ENCODE results near the gene MBP.

The MBP gene

DNA sequence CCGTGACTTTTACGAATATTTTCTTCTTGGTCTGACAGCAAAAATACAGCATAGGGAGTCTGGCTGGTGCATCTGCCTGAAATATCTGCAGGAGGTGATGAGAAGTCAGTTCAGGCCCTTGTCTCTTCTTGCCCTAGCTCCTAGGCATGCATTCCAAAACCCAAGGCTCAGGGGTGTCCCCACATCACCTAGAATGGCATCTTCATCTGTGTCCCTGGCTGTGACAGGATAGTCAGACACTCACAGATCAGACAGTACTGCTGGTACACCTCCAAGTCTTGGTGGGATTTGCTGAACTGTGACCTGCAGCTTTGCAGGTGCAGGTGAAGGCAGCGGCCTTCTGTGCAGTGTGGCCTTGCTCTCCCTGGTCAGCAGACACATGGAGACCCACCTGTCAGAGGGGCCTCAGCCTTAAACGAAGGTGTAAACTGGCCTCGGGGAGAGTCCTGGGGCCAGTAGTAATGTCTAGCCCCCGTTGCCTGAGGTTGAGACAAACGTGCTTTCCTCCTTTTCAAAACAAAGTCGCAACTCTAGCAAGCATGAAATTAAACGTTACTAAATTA lies 42.8 kb downstream of the MBP start:
- TF ChIP-seq, protein P1, sequence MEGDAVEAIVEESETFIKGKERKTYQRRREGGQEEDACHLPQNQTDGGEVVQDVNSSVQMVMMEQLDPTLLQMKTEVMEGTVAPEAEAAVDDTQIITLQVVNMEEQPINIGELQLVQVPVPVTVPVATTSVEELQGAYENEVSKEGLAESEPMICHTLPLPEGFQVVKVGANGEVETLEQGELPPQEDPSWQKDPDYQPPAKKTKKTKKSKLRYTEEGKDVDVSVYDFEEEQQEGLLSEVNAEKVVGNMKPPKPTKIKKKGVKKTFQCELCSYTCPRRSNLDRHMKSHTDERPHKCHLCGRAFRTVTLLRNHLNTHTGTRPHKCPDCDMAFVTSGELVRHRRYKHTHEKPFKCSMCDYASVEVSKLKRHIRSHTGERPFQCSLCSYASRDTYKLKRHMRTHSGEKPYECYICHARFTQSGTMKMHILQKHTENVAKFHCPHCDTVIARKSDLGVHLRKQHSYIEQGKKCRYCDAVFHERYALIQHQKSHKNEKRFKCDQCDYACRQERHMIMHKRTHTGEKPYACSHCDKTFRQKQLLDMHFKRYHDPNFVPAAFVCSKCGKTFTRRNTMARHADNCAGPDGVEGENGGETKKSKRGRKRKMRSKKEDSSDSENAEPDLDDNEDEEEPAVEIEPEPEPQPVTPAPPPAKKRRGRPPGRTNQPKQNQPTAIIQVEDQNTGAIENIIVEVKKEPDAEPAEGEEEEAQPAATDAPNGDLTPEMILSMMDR (conservative IDR thresholded peaks at IDR 0.05) = no peak
- peak overlapping the region; percentile 29; the same call in 1 of the 2 replicates for H3K27ac ChIP-seq

DNA sequence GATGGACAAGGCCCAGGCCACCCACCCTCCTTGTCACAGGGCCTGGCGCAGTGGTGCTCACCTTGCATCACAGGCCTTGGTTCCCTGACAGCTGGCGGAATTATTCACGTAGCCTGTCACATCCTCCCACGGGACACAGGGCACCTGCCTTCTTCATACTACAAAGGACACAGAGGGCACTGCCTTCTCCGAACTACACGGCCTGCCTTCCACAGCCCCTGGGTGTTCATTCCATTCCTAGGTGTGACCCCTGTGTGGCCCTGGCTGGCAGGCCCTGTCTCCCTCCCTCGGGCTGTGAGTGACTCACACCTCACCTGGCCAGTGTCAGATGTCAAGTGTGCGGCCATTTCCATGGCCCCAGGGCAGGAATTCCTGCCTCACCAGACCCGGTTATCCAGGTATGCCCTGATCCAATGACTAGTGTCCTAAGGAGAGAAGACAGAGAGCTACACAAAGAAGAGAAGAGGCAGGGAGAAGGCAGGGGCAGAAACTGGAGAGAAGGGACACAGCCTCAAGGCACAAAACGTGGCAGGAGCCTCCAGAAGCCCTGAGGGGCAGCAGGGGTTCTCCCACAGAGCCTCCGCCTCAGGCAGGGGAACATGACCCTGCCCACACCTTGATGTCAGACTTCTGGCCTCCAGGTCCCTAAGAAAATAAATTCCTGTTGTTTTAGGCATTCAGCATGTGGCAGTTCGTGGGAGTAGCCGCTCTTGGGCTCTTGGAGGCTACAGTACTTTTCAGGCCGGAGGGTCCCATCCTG lies 43.4 kb downstream of the MBP start:
- TF ChIP-seq, protein P1 (conservative IDR thresholded peaks at IDR 0.05) = no peak
- H3K27ac ChIP-seq = peak overlapping the region; percentile 29; the same call in 1 of the 2 replicates

DNA sequence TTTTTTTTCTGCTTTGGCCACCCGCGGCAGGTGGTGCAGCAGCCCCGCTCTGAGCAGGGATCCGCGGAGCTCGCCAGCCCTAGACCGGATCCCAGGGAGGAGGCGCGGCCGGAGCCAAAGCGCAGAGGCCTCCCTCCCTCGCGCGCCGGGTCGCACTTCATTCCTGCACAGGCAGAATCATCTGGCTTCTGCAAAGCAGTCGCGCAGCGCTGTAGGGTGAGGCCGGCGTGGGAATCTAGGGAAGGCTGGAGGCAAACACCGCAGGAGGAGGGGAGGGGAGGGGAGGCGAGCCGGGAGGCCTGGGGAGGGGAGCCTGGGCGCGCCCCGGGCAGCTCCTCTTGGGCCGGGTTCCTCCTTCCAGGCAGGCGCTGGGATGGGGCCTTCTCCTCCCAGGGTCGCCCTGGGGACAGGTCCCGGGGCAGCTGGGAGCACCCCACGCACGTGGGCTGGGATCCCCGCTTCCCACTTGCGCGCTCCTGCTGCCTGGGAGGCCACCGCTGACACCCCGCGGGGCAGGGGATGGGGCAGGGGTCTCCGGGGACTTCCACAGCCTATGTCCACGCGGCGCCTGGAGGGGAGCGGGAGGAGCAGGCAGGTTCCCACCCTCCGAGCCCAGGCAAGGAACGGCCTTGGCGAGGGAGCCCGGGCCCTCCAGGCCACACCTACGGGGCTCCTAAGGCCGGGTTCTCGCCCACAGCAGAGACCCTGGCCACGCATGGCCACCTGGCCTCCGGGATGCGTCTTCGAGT lies 45.0 kb downstream of the MBP start:
- TF ChIP-seq, protein P1 (conservative IDR thresholded peaks at IDR 0.05) = no peak
- no peak overlapping the region for H3K27ac ChIP-seq

DNA sequence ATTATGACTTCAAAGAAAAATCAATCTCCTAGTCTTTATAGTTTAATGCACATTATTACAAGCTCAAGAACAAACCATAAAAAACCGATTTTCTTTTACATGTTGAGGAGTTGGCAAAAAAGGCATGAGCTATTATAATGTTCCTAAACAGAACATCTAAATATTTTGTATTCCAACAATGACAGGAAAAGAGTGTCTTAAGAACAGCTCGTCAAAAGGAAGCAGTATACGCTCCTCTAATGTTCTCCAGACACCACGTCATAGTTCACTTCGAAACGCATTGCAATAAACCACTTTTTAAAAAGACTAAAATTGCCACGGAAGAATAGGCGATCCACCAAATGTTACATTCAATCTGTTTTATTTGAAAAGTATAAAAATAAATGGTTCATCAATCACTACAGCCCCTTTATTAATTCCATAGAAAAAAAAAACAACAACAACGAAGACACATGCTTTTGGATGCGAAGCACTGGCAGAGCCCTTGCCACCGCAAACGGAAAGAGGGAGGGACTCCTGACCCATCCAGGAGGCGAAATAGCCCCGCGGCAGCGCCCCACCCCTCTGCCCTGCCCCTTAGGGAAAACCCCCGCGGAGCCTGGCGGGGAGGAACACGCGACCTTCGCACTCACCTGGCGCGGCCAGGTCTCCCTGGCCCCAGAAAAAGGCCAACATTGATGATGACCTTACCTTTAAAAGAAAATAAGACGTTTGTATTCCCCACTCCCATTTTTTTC lies 45.8 kb downstream of the MBP start:
- peak overlapping the region; percentile 78; the same call in 1 of the 2 replicates for H3K27ac ChIP-seq
- TF ChIP-seq, protein P1 (conservative IDR thresholded peaks at IDR 0.05) = no peak

GRCh38 chr18:77086034-77086433 lies 46.5 kb downstream of the MBP start:
- H3K27ac ChIP-seq = peak overlapping the region; percentile 78
- TF ChIP-seq, protein P1 (conservative IDR thresholded peaks at IDR 0.05) = no peak

DNA sequence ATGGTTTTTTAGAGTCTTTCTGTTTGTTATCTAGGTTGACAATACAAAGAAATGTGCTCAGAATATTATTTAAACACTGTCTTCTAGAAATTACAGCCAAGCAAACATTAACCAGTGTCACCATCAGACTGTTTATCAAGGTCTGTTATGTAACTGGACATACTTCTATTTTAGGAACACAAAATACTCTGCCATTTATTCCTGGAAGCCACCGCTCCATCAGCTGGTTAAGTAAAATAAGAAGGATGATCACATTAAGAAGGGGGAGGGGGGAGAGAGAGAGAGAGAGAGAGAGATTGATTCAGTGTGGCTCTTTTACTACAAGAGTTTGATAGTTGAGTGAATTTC lies 47.9 kb downstream of the MBP start:
- peak overlapping the region; percentile 78 for H3K27ac ChIP-seq
- TF ChIP-seq, protein P1 (conservative IDR thresholded peaks at IDR 0.05) = no peak
